Measurements from ENCODE around the gene OR6T1.

DNA sequence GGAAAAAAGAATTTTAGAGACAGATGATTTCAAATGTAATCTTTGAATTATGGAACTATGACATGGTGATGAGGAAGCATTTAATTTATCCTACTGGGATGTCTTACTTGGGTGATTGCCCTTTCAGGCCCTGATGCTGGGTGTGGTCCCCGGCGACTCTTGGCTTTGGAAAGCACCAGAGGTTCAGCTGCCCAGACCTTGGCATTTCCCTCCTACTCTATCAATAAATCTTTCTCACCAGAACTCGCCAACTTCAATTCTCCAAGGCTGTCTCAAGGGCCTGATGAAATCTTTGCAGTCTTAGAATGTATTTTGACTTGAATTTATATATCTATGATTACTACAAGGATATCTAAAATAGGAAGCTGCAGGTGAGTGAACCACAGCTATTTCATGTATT, 22.7 kb downstream of the OR6T1 start:
- TF ChIP-seq GLIS2 (tag by site-specific recombination; IDR thresholded peaks at IDR 0.05) (no peak), ATF2 (tag by site-specific recombination; IDR thresholded peaks at IDR 0.05; ENCODE audit: low read depth) (no peak), PRDM10 (tag by site-specific recombination; IDR thresholded peaks at IDR 0.05) (no peak), REPIN1 (tag by site-specific recombination; IDR thresholded peaks at IDR 0.05; ENCODE audit: low read depth) (no peak), ZFP41 (tag by site-specific recombination; IDR thresholded peaks at IDR 0.05; ENCODE audit: borderline replicate concordance) (no peak), ZNF10 (tag by site-specific recombination; IDR thresholded peaks at IDR 0.05) (no peak)
- TF ChIP-seq, protein P1, sequence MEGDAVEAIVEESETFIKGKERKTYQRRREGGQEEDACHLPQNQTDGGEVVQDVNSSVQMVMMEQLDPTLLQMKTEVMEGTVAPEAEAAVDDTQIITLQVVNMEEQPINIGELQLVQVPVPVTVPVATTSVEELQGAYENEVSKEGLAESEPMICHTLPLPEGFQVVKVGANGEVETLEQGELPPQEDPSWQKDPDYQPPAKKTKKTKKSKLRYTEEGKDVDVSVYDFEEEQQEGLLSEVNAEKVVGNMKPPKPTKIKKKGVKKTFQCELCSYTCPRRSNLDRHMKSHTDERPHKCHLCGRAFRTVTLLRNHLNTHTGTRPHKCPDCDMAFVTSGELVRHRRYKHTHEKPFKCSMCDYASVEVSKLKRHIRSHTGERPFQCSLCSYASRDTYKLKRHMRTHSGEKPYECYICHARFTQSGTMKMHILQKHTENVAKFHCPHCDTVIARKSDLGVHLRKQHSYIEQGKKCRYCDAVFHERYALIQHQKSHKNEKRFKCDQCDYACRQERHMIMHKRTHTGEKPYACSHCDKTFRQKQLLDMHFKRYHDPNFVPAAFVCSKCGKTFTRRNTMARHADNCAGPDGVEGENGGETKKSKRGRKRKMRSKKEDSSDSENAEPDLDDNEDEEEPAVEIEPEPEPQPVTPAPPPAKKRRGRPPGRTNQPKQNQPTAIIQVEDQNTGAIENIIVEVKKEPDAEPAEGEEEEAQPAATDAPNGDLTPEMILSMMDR (tag by site-specific recombination; IDR thresholded peaks at IDR 0.05), result no peak
- TF ChIP-seq, protein P2, sequence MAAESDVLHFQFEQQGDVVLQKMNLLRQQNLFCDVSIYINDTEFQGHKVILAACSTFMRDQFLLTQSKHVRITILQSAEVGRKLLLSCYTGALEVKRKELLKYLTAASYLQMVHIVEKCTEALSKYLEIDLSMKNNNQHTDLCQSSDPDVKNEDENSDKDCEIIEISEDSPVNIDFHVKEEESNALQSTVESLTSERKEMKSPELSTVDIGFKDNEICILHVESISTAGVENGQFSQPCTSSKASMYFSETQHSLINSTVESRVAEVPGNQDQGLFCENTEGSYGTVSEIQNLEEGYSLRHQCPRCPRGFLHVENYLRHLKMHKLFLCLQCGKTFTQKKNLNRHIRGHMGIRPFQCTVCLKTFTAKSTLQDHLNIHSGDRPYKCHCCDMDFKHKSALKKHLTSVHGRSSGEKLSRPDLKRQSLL (tag by site-specific recombination; IDR thresholded peaks at IDR 0.05), result no peak
